Left kidney (tissue), 2 donors: ENCODE results near the gene SUGCT. TPM values are rescaled to one million over a fixed set of nuclear protein-coding genes. Genes with fewer than 3 reads are reported as not detected.
A peak's percentile ranks its signal among the peaks of the same experiment; 100 is the strongest.

Experiments used
- DNase-seq: peaks from one replicate; pipeline ENCODE4 v3.0.0-alpha.2; 2013
- polyA plus RNA-seq: library from polyadenylated mRNA; unstranded; fragments of 120-200 nt; gene quantifications from one replicate; pipeline ENCODE4 v1.2.1, GENCODE V29; 2013; ENCODE audit not compliant: insufficient read length

SUGCT gene
- polyA plus RNA-seq, 1 donor = 14.0 TPM

DNA sequence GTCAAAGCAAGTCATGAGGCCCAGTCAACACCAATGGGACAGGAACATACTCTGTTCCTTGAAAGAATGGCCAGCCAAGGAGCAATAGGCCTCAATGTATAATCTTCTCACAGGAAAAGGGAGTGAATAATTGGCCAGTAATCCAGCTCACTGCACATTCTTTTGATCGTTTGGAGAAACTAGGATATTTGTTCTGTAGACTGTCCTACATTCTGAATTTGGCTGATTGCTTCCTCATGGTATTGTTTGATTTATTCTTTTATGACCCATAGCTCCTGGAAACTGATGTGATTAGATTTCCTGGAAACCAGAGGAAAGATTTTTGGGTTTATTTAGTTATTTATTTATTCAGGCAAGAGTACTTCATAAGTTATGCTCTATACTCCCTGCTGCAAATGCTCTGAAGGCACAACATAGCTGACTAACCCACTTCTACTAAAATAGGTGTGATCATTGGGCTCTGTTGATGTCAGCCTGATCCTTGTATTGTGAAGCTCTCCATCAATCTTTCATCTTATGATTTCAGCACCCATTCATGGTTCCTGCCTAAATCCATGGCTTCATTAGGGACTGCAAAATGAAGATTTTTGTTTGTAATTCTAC, 745.2 kb downstream of the SUGCT start:
- no peak for DNase-seq

DNA sequence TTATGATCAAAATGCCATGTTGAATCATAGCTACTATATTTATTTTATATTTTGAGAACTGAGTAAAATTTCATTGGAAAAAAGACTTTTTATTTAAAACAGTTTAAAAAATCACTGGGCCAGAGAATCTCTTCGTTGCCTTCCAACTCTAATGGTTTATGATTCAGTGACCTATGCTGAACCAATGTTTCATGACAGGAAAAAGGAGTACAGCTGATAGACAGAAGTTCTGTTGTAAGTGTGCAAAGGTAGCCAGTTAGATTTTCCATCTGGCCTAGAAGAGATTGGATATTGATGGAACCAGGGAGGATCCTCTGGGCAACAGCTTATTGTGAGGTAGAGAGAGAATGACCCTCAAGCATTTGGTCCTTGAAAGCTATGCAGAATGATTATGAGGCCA, 745.8 kb downstream of the SUGCT start:
- no peak for DNase-seq

DNA sequence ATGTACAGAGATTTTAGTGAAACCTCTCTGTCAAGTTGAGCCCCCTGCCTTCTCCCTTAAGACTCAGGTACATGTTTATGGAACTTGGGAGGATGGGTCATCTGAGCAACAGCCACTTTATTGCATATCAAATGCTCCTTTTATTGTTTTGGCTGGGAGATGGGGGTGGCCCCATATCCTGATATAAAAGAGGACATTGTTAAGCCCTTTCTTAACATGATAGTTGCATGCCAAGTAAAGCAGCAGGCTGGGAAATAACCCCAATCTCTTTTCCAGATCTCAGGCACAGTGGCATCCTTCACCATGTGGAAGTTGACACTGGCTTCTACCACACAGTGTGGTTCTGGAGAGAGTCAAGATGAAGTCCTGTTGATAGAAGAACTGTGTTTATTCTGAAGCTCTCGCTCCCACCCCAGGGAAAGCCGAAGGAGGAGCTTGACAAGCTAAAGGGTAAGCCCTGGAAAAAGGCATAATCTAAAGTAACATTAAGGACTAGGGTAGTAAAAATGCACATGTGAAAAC, 746.7 kb downstream of the SUGCT start:
- no peak for DNase-seq

DNA sequence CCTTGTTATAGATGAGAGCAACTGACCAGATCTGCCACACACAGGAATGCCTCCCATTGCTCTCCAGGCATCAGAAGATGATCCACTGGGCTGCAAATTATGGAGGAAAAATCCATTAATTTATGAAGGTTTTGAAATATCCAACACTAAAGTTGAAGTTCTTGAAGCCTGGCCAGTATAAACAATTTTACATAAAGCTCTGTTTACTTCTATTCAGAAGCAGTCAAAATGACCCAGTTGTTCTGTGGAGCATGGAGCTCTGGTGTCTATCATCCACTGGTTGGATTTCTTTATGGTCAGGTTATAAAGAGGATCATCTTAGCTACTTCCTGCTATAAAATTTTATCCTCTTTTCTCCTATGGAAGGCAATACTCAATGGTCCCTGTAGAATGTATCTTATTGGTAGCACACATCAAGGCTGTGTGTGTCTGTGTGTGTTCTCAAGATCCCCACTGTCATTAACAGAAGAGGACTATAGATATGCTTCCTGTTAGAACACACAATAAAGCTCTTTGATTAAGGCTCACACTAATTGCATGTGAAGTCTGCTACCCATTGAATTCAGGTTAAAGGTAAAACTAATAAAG, 747.4 kb downstream of the SUGCT start:
- no peak for DNase-seq

DNA sequence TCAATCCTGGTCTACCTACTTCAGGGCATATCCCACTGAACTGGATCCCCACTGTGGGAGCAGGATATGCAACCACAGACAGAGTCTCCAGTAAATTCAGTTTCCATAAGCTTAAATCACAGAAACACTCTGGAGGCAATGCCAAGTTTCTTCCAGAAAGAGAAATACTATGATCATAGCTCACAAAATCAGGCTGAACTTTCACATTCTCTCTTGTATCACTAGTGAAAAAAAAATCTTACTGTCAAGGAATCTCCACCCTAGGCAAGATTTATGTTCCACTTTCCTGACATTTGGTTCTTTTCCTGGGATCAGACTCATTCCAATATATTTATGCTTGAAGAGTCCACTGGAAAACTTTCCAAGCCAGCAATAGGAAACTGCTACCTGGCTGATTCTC, 749.0 kb downstream of the SUGCT start:
- no peak for DNase-seq

DNA sequence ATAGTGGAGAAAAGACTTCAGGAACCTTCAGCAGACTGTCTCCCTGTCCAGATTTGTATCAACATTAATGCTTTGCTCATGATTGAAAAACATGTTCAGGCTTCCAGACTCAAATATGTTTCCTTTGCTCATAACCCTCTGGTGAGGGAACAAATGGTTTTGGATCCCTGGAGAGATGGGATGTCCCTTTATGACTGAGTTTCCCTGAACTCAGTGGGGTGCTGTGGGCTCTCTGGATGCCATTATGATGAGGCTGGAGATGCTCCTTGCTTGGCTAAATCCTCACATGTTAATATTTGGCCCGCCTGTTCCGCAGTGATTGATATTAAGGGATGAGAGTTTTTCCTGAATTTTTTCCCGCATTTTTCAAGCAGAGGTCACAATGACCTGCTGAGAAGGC, 749.4 kb downstream of the SUGCT start:
- no peak for DNase-seq

DNA sequence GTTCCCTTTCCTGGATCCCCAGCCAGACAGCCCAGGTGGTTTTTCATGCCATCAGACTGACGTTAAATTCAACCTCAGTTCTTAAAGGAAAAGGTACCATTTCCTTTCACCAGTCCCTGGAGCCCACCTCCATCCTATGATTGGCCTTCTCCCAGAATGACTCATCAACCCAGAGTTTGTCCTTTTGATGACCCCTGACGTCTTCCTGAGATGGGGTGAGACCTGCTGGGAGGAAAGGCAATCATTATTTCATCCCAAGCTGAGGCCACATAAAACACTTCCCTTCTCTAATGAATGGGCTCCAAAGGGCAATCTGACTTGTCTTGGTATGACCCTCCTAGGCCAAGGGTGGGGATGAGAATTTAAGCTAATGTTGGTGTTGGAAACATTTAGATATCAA, 750.7 kb downstream of the SUGCT start:
- no peak for DNase-seq

DNA sequence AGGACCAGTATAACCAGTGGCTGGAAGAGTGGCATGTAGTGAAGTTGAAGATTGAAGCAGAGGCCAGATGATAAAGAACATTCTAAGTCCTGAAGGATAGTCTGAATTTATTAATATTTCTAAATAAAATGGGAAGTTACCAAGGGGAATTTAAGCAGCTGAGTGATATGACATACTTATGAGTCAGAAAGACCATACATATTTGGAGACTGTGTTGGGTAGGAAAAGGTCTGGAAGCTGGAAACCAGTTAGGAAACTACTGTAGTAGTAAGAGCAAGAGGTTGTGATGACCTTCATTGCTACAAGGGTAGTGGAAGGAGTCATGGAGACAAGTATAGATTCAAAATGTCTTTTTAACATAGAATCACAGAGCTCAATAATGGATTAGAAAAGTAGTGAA, 752.3 kb downstream of the SUGCT start:
- no peak for DNase-seq

DNA sequence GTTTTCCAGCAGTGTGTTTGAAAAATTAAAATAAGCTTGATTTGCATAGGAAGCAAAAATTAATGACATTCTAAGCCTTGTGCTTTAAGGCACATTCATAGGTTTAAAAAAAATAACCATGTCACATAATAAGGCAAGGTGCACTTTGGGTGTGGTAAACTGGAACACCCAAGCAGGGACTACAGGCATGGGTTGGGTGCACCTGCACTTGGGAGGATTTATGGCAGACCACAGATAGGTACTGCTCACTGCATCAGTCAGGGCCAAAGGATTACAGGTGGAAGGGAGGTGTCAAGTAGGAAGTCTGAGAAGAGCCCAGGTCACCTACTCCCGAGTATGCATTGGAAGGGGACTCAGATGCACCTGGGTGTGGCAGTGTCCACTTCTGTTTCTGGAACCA, 753.7 kb downstream of the SUGCT start:
- DNase-seq = no peak

DNA sequence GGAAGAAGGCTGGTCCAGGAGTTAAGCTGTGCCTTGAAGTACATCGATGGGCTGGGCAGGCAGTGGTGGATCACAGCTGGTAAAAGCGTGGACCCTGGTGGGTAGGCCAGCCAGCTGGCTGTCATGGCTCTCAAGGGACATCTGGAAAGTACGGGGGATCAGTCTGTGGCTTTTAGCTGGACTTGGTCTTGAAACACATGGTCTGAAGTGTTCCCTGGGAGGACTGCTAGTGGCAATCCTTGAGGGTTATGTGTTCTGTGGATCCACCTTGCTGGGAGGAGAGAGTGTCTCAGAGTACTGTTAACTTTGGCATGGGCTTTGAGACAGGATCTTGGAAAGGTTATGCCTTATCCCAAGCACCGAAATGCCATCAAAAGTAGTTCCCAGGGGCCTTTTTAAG, 754.3 kb downstream of the SUGCT start:
- no peak for DNase-seq

DNA sequence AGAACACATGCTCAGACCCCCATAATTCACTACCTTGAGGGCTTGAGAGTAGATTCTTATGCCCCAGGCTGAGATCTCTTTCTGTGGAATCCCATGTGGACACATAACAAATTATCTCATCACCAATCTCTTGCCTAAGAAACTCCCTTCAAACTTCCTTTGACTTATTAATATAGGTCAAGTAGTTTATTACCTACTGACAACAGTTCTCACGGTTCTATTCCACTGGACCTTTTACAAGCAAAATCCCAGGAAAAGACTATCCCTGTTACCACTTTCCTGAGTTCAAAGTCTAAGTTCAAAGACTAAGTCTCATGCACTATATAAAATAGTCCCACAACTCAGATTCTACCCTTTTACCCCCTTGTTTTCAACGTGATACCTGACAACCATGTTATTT, 754.7 kb downstream of the SUGCT start:
- no peak for DNase-seq

DNA sequence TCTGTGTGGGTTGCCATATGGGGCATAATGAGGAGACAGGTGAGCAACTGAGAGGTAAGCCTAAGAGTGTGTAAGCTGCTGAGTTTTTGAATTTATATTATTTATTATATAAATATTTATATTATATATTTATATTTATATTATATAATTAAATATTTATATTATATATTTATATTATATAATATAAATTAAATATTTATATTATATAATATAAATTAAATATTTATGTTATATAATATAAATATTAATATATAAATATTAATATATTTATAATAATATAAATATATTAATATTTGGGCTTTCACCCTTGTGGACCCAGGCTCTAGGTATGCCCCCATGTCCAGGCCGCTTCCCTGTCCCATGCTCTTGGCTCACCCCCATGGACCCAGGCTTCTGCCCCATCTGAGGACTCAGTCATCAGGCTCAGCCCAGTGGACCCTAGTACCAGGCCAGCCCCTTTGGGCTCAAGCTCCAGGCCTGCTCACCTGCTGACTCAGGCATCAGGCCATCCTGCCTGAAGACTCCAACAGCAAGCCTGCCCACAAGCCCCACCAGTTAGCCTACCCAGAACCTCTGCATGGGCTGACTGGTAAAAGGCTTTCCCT, 755.4 kb downstream of the SUGCT start:
- no peak for DNase-seq

DNA sequence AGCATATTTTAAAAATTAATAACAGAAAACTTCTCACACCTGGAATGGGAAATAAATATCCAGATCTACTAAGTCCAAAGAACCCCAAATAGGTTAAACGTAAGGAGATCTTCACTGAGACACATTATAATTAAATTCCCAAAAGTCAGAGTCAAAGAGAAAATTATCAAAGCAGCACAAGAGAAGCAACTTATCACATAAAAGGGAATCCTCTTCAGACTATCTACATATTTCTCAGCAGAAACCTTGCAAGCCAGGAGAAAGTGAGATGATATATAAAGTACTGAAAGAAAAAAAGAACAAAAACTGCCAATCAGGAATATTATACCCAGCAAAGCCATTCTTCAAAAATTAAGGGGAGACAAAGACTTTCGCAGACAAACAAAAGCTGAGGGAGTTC, 756.4 kb downstream of the SUGCT start:
- no peak for DNase-seq

DNA sequence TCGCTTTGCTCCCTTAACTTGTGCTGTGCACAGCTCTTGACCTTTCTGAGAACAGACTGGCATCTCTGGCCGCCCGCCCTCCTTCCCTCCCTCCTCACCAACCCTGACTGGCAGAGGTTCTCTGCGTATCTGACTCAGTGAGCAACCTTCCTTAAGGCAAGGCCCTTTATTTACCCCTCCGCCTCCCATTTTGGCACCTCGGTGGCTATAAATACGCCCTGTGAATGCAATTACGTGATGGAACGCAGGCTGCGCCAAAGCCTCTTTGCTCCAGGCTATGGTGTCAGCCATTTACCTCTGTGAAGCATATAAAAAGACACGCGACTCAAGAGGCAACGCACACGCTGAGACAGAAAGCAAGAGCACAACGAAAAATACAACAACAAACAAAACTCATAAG, 764.3 kb downstream of the SUGCT start:
- no peak for DNase-seq

DNA sequence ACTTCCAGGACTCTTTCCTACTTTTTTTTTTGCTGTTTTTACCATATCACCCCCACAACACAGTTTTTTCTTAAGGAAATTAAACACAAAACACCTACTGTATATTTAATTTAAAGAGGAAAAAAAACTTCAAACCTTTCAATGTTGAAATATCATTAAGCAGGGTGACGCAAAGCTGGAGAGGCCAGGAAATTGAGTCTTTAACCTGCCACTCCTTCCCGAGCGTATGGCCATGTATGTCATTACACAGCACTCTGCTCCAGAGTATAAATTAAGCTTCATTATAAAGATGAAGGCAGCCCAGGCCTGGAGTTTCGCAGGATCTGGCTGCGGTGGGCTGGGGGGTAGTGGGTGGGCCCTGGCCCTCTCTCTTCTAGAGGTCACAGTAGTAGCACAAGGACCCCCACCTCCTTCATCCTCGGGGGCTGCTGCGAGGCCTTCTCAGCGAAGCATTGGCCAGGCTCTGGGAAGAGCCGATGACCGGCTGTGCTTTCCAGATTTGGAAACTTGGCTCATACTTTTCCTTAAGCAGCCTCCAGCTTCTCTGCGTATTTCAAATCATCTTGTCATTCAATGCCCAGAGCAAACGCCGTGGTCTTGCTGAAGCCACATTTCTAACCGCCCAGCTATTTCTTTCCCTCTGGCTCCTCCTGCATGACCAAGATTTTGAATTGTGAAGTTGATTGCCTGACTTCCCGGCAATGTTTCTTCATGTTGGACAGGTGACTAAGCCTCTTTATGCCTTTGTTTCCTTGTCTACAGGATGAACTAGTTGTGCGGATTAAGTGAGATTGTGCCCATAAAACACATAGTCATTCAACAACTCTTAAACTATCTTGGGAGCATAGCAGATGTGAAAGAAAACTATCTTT, 765.1 kb downstream of the SUGCT start:
- DNase-seq = no peak

DNA sequence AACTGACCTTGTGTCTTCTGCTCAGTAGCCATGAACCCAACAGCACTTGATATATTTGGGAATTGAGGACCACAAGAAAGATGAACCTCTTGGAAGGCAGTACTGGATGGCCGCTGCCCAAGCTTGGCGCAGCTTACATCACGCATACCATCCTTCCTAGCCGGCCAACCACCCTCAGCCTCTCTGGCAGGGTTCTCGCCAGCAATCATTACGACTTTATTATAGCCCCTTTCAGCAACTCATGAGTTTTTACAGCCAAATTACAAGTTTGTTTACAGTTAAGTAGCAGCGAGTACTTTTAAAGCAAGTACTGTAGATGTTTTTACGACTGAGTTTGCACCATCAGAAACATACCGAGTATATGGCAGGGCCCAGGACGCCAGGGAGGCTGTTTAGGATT, 769.1 kb downstream of the SUGCT start:
- DNase-seq = no peak

DNA sequence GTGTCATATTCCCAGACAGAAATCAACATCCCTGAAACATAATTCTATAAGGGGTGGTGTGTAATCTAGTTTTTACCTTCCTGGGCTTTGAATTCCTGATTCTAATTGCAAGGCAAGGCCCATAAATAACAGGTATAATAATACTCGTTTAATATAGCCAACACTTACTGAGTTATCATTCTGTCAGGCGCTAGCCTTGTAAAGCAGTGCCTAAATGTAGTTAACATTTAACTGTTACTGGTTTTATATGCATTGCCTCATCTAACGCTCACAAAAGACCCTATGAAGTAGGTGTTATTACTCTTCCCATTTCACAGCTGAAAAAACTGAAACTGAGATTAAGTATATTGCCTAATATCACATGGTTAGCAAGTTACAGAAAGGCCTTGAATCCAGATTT, 772.5 kb downstream of the SUGCT start:
- no peak for DNase-seq

DNA sequence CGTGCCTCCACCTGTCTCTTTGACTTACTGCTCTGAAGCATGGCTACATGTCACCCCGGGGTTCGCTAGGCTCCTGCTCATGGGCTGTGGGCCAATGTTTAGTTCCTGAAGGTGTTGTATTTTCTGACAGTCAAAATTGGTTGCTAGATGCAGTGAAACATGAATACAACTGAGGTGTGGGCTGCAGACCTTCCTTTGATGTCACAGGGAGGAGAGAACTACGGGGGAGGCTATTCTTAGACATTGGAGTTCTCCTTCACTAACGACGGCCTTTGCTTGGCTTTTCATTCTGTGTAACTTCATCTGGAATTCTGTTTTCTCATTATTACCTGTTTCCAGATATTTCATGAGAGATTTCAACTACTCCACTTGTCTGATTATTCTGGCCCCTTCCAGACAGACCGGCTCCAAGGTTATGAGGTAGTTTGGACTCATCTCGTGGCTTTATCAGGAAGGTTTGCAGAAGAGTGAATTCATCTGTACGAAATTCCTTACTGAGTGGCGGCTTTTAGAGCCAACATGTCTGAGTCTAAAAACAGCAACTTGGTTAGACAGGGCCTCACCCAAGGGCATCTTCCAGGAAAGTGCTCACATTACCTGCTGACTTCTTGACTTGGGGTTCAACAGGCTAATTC, 774.7 kb downstream of the SUGCT start:
- DNase-seq = peak; percentile 30
